Measurements from ENCODE around the gene FGD2.

- TF ChIP-seq CTCF (IDR thresholded peaks at IDR 0.05) (no peak), POLR2A (IDR thresholded peaks at IDR 0.05) (no peak)
Measured at GRCh38 chr6:37049758-37050044, 44.2 kb downstream of the FGD2 start.

Measured in testis (tissue), 2 donors.